Astrocyte (in vitro differentiated cells and primary cell): Measurements from ENCODE around the gene JMJD8. TPM values are rescaled to one million over a fixed set of nuclear protein-coding genes. Genes with fewer than 3 reads are reported as not detected.

Experiments used
- DNase-seq: peaks from one replicate; pipeline ENCODE4 v3.0.0-alpha.2; 2010; ENCODE audit warnings: low read depth
- FAIRE-seq: peaks from 2 replicates; lab custom pipeline; 2011; peaks lifted over from hg19 to GRCh38; lab: Jason Lieb, UNC
- H2AFZ ChIP-seq: 2 replicates; pipeline ENCODE4 v1.6.0; 2012; ENCODE audit warnings: low read depth, low read length, inconsistent platforms
- H3K27ac ChIP-seq: 2 replicates; pipeline ENCODE4 v1.5.1; 2011; ENCODE audit warnings: low read depth, low read length, inconsistent platforms
- H3K27me3 ChIP-seq: 2 replicates; pipeline ENCODE4 v1.6.0; 2011; ENCODE audit warnings: low read length, inconsistent platforms; ENCODE audit not compliant: insufficient read depth
- H3K36me3 ChIP-seq: 2 replicates; pipeline ENCODE4 v1.5.1; 2011; ENCODE audit warnings: low read length, inconsistent platforms; ENCODE audit not compliant: insufficient read depth
- H3K4me1 ChIP-seq: 2 replicates; pipeline ENCODE4 v1.5.1; 2011; ENCODE audit warnings: low read length, inconsistent platforms; ENCODE audit not compliant: insufficient read depth
- H3K4me2 ChIP-seq: 2 replicates; pipeline ENCODE4 v1.6.0; 2012; ENCODE audit warnings: low read length, inconsistent platforms
- H3K4me3 ChIP-seq: 2 replicates; pipeline ENCODE4 v1.5.1; 2011; ENCODE audit warnings: low read depth, mild to moderate bottlenecking, low read length, inconsistent platforms; ENCODE audit not compliant: insufficient read depth
- H3K79me2 ChIP-seq: 2 replicates; pipeline ENCODE4 v1.6.0; 2012; ENCODE audit warnings: mild to moderate bottlenecking, low read length, inconsistent platforms; ENCODE audit not compliant: insufficient read depth
- H3K9ac ChIP-seq: 2 replicates; pipeline ENCODE4 v1.6.0; 2012; ENCODE audit warnings: mild to moderate bottlenecking, low read length, inconsistent platforms
- H3K9me3 ChIP-seq: 2 replicates; pipeline ENCODE4 v1.5.1; 2012; ENCODE audit warnings: low read depth, mild to moderate bottlenecking, low read length, inconsistent platforms; ENCODE audit not compliant: insufficient read depth
- H4K20me1 ChIP-seq: 2 replicates; pipeline ENCODE4 v1.6.0; 2012; ENCODE audit warnings: low read length, inconsistent platforms; ENCODE audit not compliant: insufficient read depth
- H3K27ac Mint-ChIP-seq: one replicate; pipeline ENCODE4 v1.8.0; 2021; ENCODE audit warnings: mild to moderate bottlenecking, mixed read lengths; ENCODE audit not compliant: unreplicated experiment
- H3K27me3 Mint-ChIP-seq: one replicate; pipeline ENCODE4 v1.8.0; 2021; ENCODE audit warnings: low read depth, mixed read lengths; ENCODE audit not compliant: unreplicated experiment
- H3K36me3 Mint-ChIP-seq: one replicate; pipeline ENCODE4 v1.8.0; 2021; ENCODE audit warnings: low read depth, mixed read lengths; ENCODE audit not compliant: unreplicated experiment
- H3K4me1 Mint-ChIP-seq: one replicate; pipeline ENCODE4 v1.8.0; 2021; ENCODE audit warnings: low read depth, mixed read lengths; ENCODE audit not compliant: unreplicated experiment
- H3K4me3 Mint-ChIP-seq: one replicate; pipeline ENCODE4 v1.8.0; 2021; ENCODE audit warnings: mild to moderate bottlenecking, moderate library complexity, mixed read lengths; ENCODE audit not compliant: unreplicated experiment
- H3K9me3 Mint-ChIP-seq: one replicate; pipeline ENCODE4 v1.8.0; 2021; ENCODE audit warnings: mild to moderate bottlenecking, mixed read lengths; ENCODE audit not compliant: unreplicated experiment
- CTCF ChIP-seq: IDR thresholded peaks from 2 replicates; pipeline ENCODE4 v1.5.1; 2011; ENCODE audit warnings: low read depth, mild to moderate bottlenecking, inconsistent platforms, low read length, moderate library complexity; ENCODE audit not compliant: insufficient read depth
- EZH2 ChIP-seq: IDR thresholded peaks from 2 replicates; pipeline ENCODE4 v1.6.1; 2012; ENCODE audit warnings: mild to moderate bottlenecking, low read length, inconsistent platforms; ENCODE audit not compliant: insufficient read depth
- total RNA-seq: library from RNA; stranded (reverse); gene quantifications from 2 replicates; pipeline ENCODE4 v1.2.1, GENCODE V29; 2021

The JMJD8 gene
- total RNA-seq, 1 donor from 2014 or later, result 26.8 TPM

GRCh38 chr16:657487-657886, 26.6 kb downstream of the JMJD8 start:
- no peaks in the 10 kb centered on the region for H3K9me3 ChIP-seq
- no peaks in the 10 kb centered on the region for H3K79me2 ChIP-seq
- no peak overlapping the region for H3K27ac ChIP-seq
- no peaks in the 10 kb centered on the region for H3K27me3 ChIP-seq
- H3K36me3 ChIP-seq, result no peaks in the 10 kb centered on the region
- no peak overlapping the region for H3K27ac Mint-ChIP-seq
- no peaks in the 10 kb centered on the region for H3K27me3 Mint-ChIP-seq
- FAIRE-seq (no peak), DNase-seq (no peak)
- no peak overlapping the region for H3K4me3 ChIP-seq
- no peak overlapping the region for H3K9ac ChIP-seq
- peaks cover 3% of the 10 kb centered on the region for H3K36me3 Mint-ChIP-seq
- no peaks in the 10 kb centered on the region for H3K4me1 ChIP-seq
- H3K4me2 ChIP-seq, result no peak overlapping the region
- TF ChIP-seq CTCF (no peak), EZH2 (no peak)
- no peak overlapping the region for H3K4me3 Mint-ChIP-seq
- no peaks in the 10 kb centered on the region for H3K4me1 Mint-ChIP-seq
- H4K20me1 ChIP-seq, result no peaks in the 10 kb centered on the region
- no peak overlapping the region for H2AFZ ChIP-seq
- H3K9me3 Mint-ChIP-seq, result no peaks in the 10 kb centered on the region

GRCh38 chr16:654034-654433, 30.1 kb downstream of the JMJD8 start:
- Histone ChIP-seq H3K4me3 (no peak overlapping the region), H3K9ac (no peak overlapping the region), H3K9me3 (no peaks in the 10 kb centered on the region), H3K4me2 (no peak overlapping the region), H2AFZ (no peak overlapping the region), H4K20me1 (no peaks in the 10 kb centered on the region), H3K79me2 (peaks cover 8% of the 10 kb centered on the region), H3K36me3 (no peaks in the 10 kb centered on the region), H3K4me1 (peaks cover 4% of the 10 kb centered on the region), H3K27me3 (no peaks in the 10 kb centered on the region), H3K27ac (no peak overlapping the region)
- no peak for DNase-seq
- Mint-ChIP-seq H3K36me3 (peaks cover 3% of the 10 kb centered on the region), H3K9me3 (no peaks in the 10 kb centered on the region), H3K27me3 (no peaks in the 10 kb centered on the region), H3K4me3 (no peak overlapping the region), H3K4me1 (no peaks in the 10 kb centered on the region), H3K27ac (no peak overlapping the region)
- TF ChIP-seq CTCF, result no peak
- no peak for TF ChIP-seq EZH2
- FAIRE-seq, result no peak

- no peak for TF ChIP-seq CTCF
- TF ChIP-seq EZH2, result no peak
Observed at GRCh38 chr16:652454-653305, 31.5 kb downstream of the JMJD8 start.

More at GRCh38 chr16:652454-653305, 31.5 kb downstream of the JMJD8 start:
- Histone ChIP-seq H4K20me1 (no peaks in the 10 kb centered on the region), H3K36me3 (no peaks in the 10 kb centered on the region), H3K4me1 (peaks cover 15% of the 10 kb centered on the region), H3K27ac (no peak overlapping the region), H3K79me2 (peaks cover 16% of the 10 kb centered on the region), H3K4me2 (no peak overlapping the region), H3K9ac (no peak overlapping the region), H3K4me3 (no peak overlapping the region), H3K9me3 (no peaks in the 10 kb centered on the region), H3K27me3 (no peaks in the 10 kb centered on the region), H2AFZ (no peak overlapping the region)
- no peaks in the 10 kb centered on the region for H3K4me1 Mint-ChIP-seq
- H3K36me3 Mint-ChIP-seq, result peaks cover 3% of the 10 kb centered on the region
- DNase-seq (no peak), FAIRE-seq (no peak)
- H3K9me3 Mint-ChIP-seq, result no peaks in the 10 kb centered on the region
- no peaks in the 10 kb centered on the region for H3K27me3 Mint-ChIP-seq
- H3K27ac Mint-ChIP-seq, result no peak overlapping the region
- H3K4me3 Mint-ChIP-seq, result no peak overlapping the region
